ENCODE measurements around the gene CD5L.

CD5L gene

GRCh38 chr1:157819215-157819614 is 22.4 kb downstream of the CD5L start:
- no peak overlapping the region for H3K4me3 ChIP-seq (ENCODE audit: low read depth, low read length)

- H3K4me3 ChIP-seq (ENCODE audit: low read depth, low read length): no peak overlapping the region
These were observed 28.3 kb downstream of the CD5L start for GRCh38 chr1:157813269-157813668.

- no peak overlapping the region for H3K4me3 ChIP-seq (ENCODE audit: low read depth, low read length)
These were observed 35.0 kb downstream of the CD5L start for GRCh38 chr1:157806431-157807149.

GRCh38 chr1:157803851-157804250 is 37.8 kb downstream of the CD5L start:
- no peak overlapping the region for H3K4me3 ChIP-seq (ENCODE audit: low read depth, low read length)

- H3K4me3 ChIP-seq (ENCODE audit: low read depth, low read length): no peak overlapping the region
These were observed 41.6 kb downstream of the CD5L start for GRCh38 chr1:157799996-157800395.

GRCh38 chr1:157798211-157798610 is 43.4 kb downstream of the CD5L start:
- no peak overlapping the region for H3K4me3 ChIP-seq (ENCODE audit: low read depth, low read length)

DNA sequence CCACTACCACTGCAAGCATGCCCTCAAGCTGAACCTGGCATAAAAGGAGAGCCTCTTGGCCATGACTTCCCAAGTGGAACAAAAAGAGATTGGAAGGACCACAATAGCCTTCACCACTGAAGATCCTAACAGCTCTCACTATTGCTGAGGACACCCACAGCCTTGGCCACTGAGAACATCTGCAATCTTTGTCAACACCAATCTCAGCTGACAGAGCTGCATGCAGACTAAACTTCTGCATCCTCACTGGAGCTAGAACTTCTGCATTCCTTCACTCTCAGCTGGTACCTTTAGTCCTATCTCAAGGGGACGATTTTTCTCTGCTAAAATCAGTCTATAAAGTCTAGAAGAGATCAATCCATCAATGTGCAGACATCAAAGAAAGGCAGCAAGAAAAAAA is 56.4 kb downstream of the CD5L start:
- H3K4me3 ChIP-seq (ENCODE audit: low read depth, low read length): no peak overlapping the region

DNA sequence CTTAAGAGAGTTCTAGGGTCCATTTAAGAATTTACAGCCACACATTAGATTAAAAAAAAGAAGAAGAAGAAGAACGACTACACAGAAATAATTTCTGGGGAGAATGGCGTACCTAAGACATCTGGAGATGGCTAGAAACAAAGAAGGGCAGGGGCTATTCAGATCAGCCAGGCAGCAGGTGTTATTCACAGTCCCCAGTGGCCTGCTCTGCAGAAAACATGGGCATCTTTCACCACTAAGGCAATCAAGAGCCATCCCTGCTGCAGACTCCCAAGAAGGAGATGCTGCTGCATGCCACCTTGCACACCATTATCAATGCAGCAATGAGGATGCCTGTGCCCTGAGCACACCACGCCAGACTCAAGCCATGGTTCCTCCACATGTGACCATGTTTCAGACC is 56.8 kb downstream of the CD5L start:
- no peak overlapping the region for H3K4me3 ChIP-seq (ENCODE audit: low read depth, low read length)

GRCh38 chr1:157782931-157783330 is 58.7 kb downstream of the CD5L start:
- H3K4me3 ChIP-seq (ENCODE audit: low read depth, low read length): no peak overlapping the region

GRCh38 chr1:157781048-157781447 is 60.6 kb downstream of the CD5L start:
- no peak overlapping the region for H3K4me3 ChIP-seq (ENCODE audit: low read depth, low read length)
